EL (cell line): ENCODE measurements around the gene NAALADL2.
A peak's percentile ranks its signal among the peaks of the same experiment; 100 is the strongest.
"Not testable (repeated sequence)": the region's sequence is repeated elsewhere in the genome, so short reads cannot be mapped to it uniquely, and the experiment has no call there.

Experiments
- DNase-seq: peaks from one replicate; pipeline ENCODE4 v3.0.0-alpha.2; 2016

NAALADL2 gene

GRCh38 chr3:175728566-175728965 is 869.4 kb downstream of the NAALADL2 start:
- no peak for DNase-seq

- DNase-seq: no peak
These were observed 870.3 kb downstream of the NAALADL2 start for GRCh38 chr3:175729466-175729865.

GRCh38 chr3:175731543-175731942 is 872.4 kb downstream of the NAALADL2 start:
- DNase-seq: no peak

DNA sequence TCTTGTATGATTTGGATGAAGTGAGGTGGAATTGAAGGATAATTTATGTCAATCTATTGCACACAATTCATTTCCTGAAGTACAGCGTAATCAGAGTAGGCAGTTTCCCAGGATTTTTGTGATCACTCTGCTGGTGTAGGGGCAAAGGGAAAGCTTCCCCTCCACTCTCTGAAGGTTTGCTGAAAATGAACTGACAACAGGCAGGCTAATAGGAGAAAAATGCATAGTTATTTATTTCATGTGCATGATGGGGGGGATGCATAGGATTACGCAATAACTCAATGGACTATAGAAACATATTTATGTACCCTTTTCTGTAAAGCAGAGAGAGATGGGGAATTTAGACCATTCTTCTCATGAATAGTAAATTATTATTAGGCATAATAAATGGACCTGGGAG is 872.9 kb downstream of the NAALADL2 start:
- DNase-seq: no peak

DNA sequence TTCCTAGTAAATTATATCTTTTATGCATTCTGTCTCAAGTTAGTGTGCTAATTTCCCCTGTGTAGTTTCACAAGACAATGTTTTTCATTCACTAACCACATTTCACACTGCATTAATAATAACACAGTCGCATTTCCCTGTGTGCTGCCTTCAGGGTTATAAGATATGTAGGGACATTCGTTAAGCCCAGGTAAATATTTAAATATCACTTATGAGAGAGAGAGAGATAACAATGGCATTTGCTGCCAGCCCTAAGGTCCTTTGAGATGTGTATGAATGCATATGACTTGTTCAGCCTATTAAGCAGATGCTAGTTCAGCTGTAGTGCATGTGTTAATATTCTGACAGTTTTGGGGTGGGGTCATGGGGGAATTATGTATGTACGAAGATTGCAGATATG is 876.7 kb downstream of the NAALADL2 start:
- no peak for DNase-seq

GRCh38 chr3:175737646-175738572 is 878.8 kb downstream of the NAALADL2 start:
- peak; percentile 73 for DNase-seq

DNA sequence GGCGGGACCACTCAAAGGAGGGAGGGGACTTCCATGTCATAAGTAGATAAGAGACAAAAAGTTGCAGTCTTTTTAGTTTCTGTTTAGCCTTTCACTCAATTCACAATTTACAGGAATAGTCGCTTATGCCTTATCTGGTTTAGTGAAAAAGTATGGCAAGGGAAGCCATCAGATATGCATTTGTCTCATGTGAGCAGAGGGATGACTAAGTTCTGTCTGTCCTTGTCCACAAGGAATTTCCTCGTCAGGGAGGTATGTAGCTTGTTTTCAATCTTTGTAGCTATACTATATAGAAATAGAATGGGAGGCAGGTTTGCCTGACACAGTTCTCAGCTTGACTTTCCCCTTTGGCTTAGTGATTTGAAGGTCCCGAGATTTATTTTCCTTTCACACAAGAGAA is 882.8 kb downstream of the NAALADL2 start:
- DNase-seq: peak; percentile 37

DNA sequence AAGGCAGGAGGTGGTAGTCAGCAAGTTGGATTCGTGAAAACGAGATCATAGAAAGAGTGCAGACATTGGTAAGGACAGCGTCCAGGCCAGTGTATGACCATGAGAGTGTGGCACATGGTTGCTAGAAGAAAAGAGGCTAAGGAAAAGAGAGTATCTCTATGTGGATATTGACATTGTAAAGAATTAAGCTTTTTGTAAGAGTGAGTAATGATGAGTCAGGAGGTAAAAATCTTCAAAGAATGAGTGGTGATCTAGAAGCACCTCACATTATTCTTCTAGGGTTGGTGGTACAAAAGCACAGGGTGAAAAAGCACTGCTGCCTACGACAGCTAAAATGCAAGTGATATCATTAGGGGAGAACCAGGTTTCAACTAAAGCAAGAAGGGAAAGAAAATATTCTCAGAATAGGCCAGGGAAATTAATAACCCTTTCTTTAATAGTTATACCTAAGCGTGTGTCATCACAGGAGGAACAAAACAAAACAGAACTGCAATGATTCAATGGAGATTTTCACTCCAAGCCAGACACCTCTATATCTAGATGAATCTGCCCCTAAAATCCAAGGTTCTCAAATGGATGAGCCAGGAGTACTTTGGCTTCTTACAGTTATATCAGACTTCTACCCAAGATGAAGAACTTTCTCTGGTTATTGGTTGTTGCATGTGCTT is 884.7 kb downstream of the NAALADL2 start:
- peak; percentile 79 for DNase-seq

DNA sequence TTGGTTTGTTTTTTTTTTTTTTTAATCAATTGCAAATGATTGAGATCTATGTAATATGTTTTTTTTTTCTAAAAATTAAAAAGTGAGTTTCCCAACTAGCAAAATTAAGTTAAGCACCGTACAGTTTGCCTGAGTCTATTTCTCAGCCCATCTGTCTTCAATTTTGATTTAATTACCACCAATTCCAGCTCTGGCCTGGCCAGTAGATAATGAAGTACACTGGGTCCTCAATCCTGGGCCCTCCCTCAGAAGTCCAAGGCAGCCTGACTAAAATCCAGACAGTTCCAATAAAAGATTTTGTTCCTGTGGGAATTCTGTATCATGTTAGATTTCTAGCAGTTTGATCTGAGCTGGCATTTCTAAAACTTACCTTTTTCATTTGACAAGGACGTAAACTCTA is 887.2 kb downstream of the NAALADL2 start:
- DNase-seq: no peak

DNA sequence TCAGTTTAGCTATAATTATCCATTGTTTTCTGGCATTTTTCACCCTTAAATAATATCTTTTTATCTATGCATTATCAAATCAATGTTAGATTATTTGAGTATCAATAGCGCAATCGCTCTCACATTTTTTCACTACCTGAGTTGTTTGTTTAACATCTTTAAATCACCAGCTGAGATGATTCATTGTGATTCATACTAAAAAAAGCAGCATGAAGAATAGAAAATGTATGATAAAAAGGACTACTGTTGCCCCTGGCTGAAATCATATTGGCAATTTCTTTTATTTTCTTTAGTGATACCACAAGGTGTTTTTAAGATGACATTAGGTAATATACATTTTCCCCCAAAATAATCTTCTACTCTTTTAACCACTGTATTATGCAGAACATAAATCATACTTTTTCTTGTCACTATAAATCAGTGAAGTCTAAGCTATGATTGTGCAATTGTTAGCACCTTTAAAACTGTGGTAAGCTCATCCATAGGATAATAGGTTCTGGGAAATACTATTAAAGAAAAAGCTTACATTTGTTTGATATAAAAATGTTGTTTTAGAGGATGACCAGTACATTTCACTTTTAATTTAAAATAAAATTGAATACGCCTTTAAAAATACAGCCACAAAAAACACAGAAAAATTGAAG is 889.1 kb downstream of the NAALADL2 start:
- peak; percentile 1 for DNase-seq

GRCh38 chr3:175749981-175750380 is 890.8 kb downstream of the NAALADL2 start:
- no peak for DNase-seq

DNA sequence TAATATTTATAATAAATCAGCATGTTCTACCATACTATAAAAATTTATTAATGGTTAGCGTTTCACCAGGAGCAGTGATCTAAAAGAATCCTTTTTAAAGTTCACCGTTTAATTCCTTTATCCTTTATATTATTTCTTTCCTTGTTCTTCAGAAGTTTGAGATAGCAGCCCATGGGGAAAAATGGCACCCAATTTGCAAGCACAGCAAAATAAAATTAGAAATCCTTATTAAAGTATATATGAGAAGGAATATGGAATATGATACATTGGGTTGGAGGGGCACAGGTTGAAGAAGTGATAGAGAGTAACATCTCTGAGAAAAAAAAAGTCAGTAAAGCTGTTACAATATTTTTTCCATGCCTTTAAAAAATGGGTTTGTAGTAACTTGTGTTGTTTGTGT is 892.0 kb downstream of the NAALADL2 start:
- DNase-seq: no peak

DNA sequence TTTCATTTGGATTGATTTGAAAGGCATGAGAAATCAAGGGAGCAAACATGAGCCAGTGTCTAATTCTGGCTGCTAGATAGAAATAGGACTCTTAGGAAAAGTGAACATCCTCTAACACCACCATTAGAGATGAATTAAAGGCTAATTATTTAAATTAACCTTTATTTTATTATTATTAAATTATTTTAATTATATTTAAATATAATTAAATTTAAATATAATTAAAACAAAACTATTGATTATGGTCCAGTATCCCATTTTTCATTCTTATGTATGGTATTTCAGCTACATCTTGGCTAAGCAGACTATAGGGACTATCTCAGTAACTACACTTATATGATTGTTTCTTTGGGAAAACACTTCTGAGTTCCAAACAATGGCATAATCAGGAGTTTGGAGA is 904.8 kb downstream of the NAALADL2 start:
- DNase-seq: no peak

GRCh38 chr3:175764722-175765121 is 905.6 kb downstream of the NAALADL2 start:
- no peak for DNase-seq

DNA sequence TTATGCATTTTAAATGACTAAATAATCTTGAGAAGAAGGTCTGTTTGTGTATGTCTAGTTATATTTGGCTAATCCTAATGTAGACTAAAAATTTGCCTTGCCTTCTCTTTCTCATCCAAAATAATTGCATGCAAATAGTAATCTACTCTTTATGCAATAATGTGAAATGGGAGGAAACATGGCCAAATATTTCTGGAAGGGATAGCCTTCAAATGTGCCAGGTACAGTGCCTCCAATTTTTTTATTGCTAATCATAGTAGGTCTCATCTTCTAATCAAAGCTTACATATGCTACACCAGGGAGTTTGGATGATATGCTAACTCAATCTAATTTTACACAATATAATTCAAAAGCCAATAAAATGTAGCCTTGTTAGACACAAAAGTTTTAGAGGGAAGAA is 911.3 kb downstream of the NAALADL2 start:
- no peak for DNase-seq

- no peak for DNase-seq
These were observed 918.4 kb downstream of the NAALADL2 start for GRCh38 chr3:175777495-175777894.

DNA sequence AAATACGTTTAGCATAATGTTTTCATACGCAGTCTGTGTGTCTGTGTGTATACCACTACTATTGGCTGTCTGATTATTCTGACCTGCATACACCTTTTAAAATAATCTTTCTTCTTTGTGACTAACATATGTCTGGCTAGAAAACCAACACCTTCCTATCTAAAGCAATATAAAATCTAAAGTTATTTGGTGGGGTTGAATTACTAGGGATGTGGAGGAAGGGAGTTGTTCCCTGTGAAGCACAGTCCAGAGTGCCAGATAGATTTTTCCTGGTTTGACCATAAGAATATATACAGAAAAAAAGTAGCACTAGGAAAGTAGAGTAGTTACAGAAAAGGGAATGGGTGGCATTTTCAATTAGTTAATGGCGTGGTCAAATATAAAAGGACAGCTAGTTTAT is 918.8 kb downstream of the NAALADL2 start:
- no peak for DNase-seq

GRCh38 chr3:175778994-175779393 is 919.9 kb downstream of the NAALADL2 start:
- DNase-seq: no peak

DNA sequence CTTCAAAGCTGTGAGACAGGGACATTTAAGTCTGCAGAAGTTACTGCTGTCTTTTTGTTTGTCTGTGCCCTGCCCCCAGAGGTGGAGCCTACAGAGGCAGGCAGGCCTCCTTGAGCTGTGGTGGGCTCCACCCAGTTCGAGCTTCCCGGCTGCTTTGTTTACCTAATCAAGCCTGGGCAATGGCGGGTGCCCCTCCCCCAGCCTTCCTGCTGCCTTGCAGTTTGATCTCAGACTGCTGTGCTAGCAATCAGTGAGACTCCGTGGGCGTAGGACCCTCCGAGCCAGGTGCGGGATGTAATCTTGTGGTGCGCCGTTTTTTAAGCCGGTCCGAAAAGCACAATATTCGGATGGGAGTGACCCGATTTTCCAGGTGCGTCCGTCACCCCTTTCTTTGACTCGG is 928.0 kb downstream of the NAALADL2 start:
- not testable (repeated sequence) for DNase-seq

- DNase-seq: no peak
These were observed 933.1 kb downstream of the NAALADL2 start for GRCh38 chr3:175792245-175792644.

DNA sequence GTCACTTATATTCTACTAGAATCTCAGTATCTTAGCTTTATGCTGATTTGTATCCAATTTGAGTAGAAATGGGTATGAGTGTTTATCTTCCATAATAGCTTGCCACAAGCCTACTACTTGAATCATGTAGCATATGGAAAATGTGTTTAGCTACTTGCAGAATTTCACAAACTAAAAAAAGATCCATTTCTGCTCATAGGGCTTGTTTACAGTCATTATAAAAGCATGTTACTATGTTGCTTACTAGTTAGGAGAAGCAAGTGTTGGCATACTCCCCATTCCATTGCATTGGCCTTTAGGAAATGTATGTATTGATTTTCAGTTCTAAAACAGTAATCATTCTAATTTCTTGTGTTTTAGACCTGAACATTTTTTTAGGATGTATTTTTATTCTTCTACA is 939.2 kb downstream of the NAALADL2 start:
- DNase-seq: no peak

DNA sequence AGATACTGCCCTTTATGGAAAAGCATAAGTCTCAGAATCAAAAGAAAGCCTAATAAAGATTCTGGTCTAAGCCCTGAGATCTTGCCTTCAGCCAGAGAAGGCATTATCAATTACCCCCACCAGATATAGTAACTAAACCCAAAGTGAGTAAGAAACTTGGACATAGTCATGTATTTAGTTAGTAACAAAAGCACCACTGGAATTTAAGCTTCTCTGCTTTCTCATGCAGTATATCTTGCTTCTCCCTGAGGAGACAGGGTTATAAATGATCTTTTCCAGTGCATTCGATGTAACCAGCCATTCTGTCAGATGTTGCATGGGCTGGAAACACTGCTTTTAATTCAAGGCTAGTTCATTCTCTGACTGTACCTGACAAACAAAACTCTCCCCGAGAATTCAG is 946.7 kb downstream of the NAALADL2 start:
- no peak for DNase-seq

DNA sequence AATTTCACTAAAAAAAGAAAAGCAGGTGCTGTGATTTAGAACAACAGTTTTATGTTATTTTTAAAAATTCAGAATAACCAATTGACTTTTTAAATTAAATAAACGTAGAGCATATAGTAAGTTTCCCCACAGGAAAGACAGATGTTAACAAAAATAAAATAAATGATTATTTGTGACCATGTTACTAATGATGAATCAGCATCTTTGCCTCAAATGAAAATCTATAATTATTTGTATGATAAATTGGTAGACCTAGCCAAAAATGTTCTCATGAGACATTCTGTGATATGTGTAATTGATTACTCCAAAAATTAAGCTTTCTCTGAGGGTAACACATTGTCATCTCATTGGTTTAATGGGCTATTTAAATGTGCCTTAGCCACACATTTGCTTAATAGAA is 948.0 kb downstream of the NAALADL2 start:
- DNase-seq: no peak
